ENCODE measurements around the gene KCNC4. TPM values are rescaled to one million over a fixed set of nuclear protein-coding genes. Genes with fewer than 3 reads are reported as not detected.

Gene KCNC4
- total and polyA plus RNA-seq, 8 donors, result 1.1 to 16.5 (median 3.0) TPM

- Histone ChIP-seq H3K9me3 (no peaks in the 10 kb centered on the region), H3K27ac (peak overlapping the region in 2 of 5 donors; percentile 8 to 32), H3K4me3 (no peak overlapping the region), H3K36me3 (no peaks in the 10 kb centered on the region), H3K27me3 (no peaks in the 10 kb centered on the region), H3K4me1 (peaks cover 14 to 36% (median 23%) of the 10 kb centered on the region in 4 donors)
- intact Hi-C loops (cut with DNase I; ENCODE audit: low total_unique reads), result no loop called here
- TF ChIP-seq POLR2AphosphoS5 (IDR thresholded peaks at IDR 0.05) (no peak), CTCF (IDR thresholded peaks at IDR 0.05) (no peak), EP300 (IDR thresholded peaks at IDR 0.05) (no peak), POLR2A (IDR thresholded peaks at IDR 0.05) (no peak)
- peak in 1 of 2 donors; percentile 40 for DNase-seq
- 19 to 32% (median 26%) methylated on average over 9 of the region's 9 CpGs for WGBS, 5 donors
These were observed 33.5 kb downstream of the KCNC4 start for GRCh38 chr1:110243574-110243973.

GRCh38 chr1:110245876-110246620 is 35.9 kb downstream of the KCNC4 start:
- 71 to 83% (median 75%) methylated on average over 9 of the region's 9 CpGs for WGBS, 5 donors
- no peak overlapping the region for H3K27ac ChIP-seq
- intact Hi-C loops (cut with DNase I; ENCODE audit: low total_unique reads), result no loop called here
- no peaks in the 10 kb centered on the region for H3K9me3 ChIP-seq
- TF ChIP-seq CTCF (IDR thresholded peaks at IDR 0.05) (no peak), EP300 (IDR thresholded peaks at IDR 0.05) (no peak), POLR2A (IDR thresholded peaks at IDR 0.05) (no peak), POLR2AphosphoS5 (IDR thresholded peaks at IDR 0.05) (no peak)
- DNase-seq, result no peak
- H3K36me3 ChIP-seq, result no peaks in the 10 kb centered on the region
- no peak overlapping the region for H3K4me3 ChIP-seq
- H3K4me1 ChIP-seq, result peaks cover 0 to 17% (median 8%) of the 10 kb centered on the region in 4 donors
- no peaks in the 10 kb centered on the region for H3K27me3 ChIP-seq

- 67 to 85% (median 81%) methylated on average over 3 to 4 of the region's 4 CpGs for WGBS, 5 donors
- no peak for DNase-seq
- H3K27me3 ChIP-seq, result no peaks in the 10 kb centered on the region
- H3K9me3 ChIP-seq, result no peaks in the 10 kb centered on the region
- H3K4me1 ChIP-seq, result peaks cover 0 to 3% (median 0%) of the 10 kb centered on the region in 4 donors
- H3K4me3 ChIP-seq, result no peak overlapping the region
- no peak overlapping the region for H3K27ac ChIP-seq
- no peaks in the 10 kb centered on the region for H3K36me3 ChIP-seq
- TF ChIP-seq POLR2AphosphoS5 (IDR thresholded peaks at IDR 0.05), result no peak
- no peak for TF ChIP-seq EP300 (IDR thresholded peaks at IDR 0.05)
- TF ChIP-seq POLR2A (IDR thresholded peaks at IDR 0.05), result no peak
- TF ChIP-seq CTCF (IDR thresholded peaks at IDR 0.05), result no peak
- intact Hi-C loops (cut with DNase I; ENCODE audit: low total_unique reads), result no loop called here
These were observed 38.6 kb downstream of the KCNC4 start for GRCh38 chr1:110248746-110249145.

- Histone ChIP-seq H3K27ac (no peak overlapping the region), H3K4me1 (no peaks in the 10 kb centered on the region), H3K9me3 (no peaks in the 10 kb centered on the region), H3K4me3 (no peak overlapping the region), H3K36me3 (no peaks in the 10 kb centered on the region), H3K27me3 (no peaks in the 10 kb centered on the region)
- TF ChIP-seq EP300 (IDR thresholded peaks at IDR 0.05) (no peak), CTCF (IDR thresholded peaks at IDR 0.05) (no peak), POLR2A (IDR thresholded peaks at IDR 0.05) (no peak)
- intact Hi-C loops (cut with DNase I; ENCODE audit: low total_unique reads), result no loop called here
- no peak for DNase-seq
- WGBS, 5 donors, result 71 to 82% (median 80%) methylated on average over 4 of the region's 4 CpGs
These were observed 39.1 kb downstream of the KCNC4 start for GRCh38 chr1:110249256-110249655.

Data from stomach (tissue), 9 donors.